ENCODE measurements around the gene FBXW10. TPM values are rescaled to one million over a fixed set of nuclear protein-coding genes. Genes with fewer than 3 reads are reported as not detected.
"Not testable (repeated sequence)": the region's sequence is repeated elsewhere in the genome, so short reads cannot be mapped to it uniquely, and the experiment has no call there.

The FBXW10 gene
- total and polyA plus RNA-seq, 2 of the 8 experiments (the other 6 are each of a cell fraction or from before 2014, with no cell fraction given) = not detected

DNA sequence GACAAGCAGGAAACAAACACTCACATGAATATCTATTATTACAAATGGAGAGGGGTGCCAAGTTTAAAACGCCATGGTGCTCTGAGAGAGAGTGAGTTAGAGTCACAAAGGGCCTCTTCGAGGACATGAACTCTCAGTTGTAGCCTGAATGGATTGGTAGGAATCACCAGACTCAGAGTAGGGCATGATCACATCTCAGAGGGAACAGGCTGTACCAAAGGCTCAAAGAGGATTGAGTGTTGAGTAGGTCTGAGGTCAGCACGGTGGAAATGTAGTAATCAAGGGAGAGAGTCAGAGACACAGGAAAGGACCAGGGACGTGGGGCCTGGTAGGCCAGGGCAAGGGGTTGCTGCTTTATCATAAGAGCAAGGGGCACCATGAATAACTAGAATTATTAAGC is 10.5 kb upstream of the FBXW10 start:
- H3K4me3 ChIP-seq (ENCODE audit: extremely low read depth in 1 of 4, insufficient read depth in 2 of 4, low read depth in 3 of 4, low read length in 4 of 4); H3K79me2 ChIP-seq (ENCODE audit: control insufficient read depth in 1 of 2, insufficient read depth in 2 of 2, low read length in 2 of 2); H2BK20ac ChIP-seq (ENCODE audit: low read length); H2BK12ac ChIP-seq (ENCODE audit: low read depth, low read length); POLR2A ChIA-PET (ENCODE audit: partially characterized antibody); H3K18ac ChIP-seq (ENCODE audit: extremely low read depth, low read length); H3K14ac ChIP-seq (ENCODE audit: insufficient read length); H3K27me3 ChIP-seq (replicated peaks in 1 of 4; ENCODE audit: control insufficient read depth in 3 of 4, extremely low read depth in 1 of 4, insufficient read depth in 3 of 4, low read length in 3 of 4); H3K4ac ChIP-seq (replicated peaks; ENCODE audit: insufficient read length, low read depth, low read length); H4K20me1 ChIP-seq (replicated peaks in 1 of 2; ENCODE audit: control insufficient read depth in 1 of 2, insufficient read depth in 2 of 2, low read length in 2 of 2); H3K4me2 ChIP-seq (ENCODE audit: insufficient read depth in 1 of 2, low read depth in 2 of 2, low read length in 2 of 2); H2AFZ ChIP-seq (ENCODE audit: low read length); H3K23ac ChIP-seq (ENCODE audit: insufficient read length); H4K8ac ChIP-seq (ENCODE audit: extremely low read depth, insufficient read depth, low read length); FAIRE-seq; H3K9ac ChIP-seq (replicated peaks in 1 of 4; ENCODE audit: extremely low read depth in 1 of 4, low read depth in 3 of 4, low read length in 3 of 4); H3K79me1 ChIP-seq (ENCODE audit: low read depth, low read length); H3K56ac ChIP-seq (replicated peaks; ENCODE audit: insufficient read length, low read depth, low read length); H3K9me3 ChIP-seq (ENCODE audit: insufficient read depth in 2 of 2, low read depth in 1 of 2, low read length in 1 of 2); H2AK5ac ChIP-seq (ENCODE audit: low read depth, low read length); DNase-seq (ENCODE audit: low read depth in 1 of 2, low spot score in 2 of 2); H3K27ac ChIP-seq (ENCODE audit: low read depth, low read length); H2BK120ac ChIP-seq (replicated peaks; ENCODE audit: low read depth, low read length); H2BK15ac ChIP-seq (ENCODE audit: low read length); H3K23me2 ChIP-seq (ENCODE audit: low read depth, low read length); CTCF ChIA-PET (ENCODE audit: partially characterized antibody); H3K4me1 ChIP-seq (replicated peaks in 1 of 4; ENCODE audit: control insufficient read depth in 3 of 4, insufficient read depth in 4 of 4, low read length in 3 of 4); H2BK5ac ChIP-seq (ENCODE audit: low read depth, low read length); H3K36me3 ChIP-seq (ENCODE audit: control insufficient read depth in 2 of 4, insufficient read depth in 4 of 4, low read length in 3 of 4); H4K91ac ChIP-seq (replicated peaks; ENCODE audit: insufficient read length, low read length); H4K5ac ChIP-seq (ENCODE audit: insufficient read length, low read depth, low read length): not testable (repeated sequence)
- WGBS, 2 experiments (ENCODE audit: extremely low coverage in 1 of 2, insufficient coverage in 1 of 2, insufficient read length in 1 of 2, insufficient replicate concordance in 2 of 2, low coverage in 1 of 2, low lambda C conversion rate in 2 of 2, missing lambda C conversion rate in 1 of 2) = 90% methylated on average over 4 of the region's 4 CpGs; no CpG with 5 or more reads in 1 of the 2 experiments

DNA sequence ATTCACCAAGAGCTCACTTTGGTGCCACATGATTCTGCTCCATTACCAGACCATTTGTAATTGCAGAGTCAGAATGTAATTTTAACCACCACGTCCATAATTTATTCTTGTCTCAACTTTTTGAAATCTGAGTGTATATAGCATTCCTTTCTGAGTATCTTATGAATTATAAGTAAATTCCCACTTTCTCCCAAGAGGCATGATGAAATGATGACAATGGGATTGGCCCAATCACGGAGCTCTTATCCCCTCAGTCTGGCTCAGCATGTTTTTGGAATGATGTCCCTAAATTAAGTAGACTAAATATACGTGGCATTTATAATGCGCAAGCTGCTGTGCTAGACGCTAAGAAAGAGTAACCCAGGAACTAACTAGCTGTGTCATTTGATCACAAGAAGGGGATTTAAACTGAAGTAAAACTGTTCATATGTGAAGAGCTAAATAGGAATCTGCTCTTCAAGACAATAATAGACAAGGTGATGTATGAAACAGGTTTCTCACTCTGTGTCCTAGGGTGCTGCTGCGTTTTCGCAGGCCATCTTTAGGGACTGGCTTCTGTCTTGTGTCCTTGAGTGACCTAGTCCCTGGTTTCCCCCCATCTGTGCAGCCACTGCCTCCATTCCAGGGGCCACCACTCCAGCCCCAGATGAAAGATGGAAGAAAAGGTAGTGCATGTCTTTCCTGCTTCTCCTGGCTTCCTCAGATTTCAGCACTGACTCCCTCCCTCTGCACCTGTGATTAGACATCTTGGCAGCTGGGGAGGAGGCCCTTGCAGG is 4.0 kb upstream of the FBXW10 start:
- 91% methylated on average over 7 of the region's 7 CpGs; no CpG with 5 or more reads in 1 of the 2 experiments for WGBS, 2 experiments (ENCODE audit: extremely low coverage in 1 of 2, insufficient coverage in 1 of 2, insufficient read length in 1 of 2, insufficient replicate concordance in 2 of 2, low coverage in 1 of 2, low lambda C conversion rate in 2 of 2, missing lambda C conversion rate in 1 of 2)

More for the DNA sequence above, 4.0 kb upstream of the FBXW10 start:
- CTCF ChIA-PET (ENCODE audit: partially characterized antibody); H3K4ac ChIP-seq (replicated peaks; ENCODE audit: insufficient read length, low read depth, low read length); POLR2A ChIA-PET (ENCODE audit: partially characterized antibody); H2BK12ac ChIP-seq (ENCODE audit: low read depth, low read length); H2BK15ac ChIP-seq (ENCODE audit: low read length); FAIRE-seq; H3K79me2 ChIP-seq (ENCODE audit: control insufficient read depth in 1 of 2, insufficient read depth in 2 of 2, low read length in 2 of 2); H4K91ac ChIP-seq (replicated peaks; ENCODE audit: insufficient read length, low read length); H4K5ac ChIP-seq (ENCODE audit: insufficient read length, low read depth, low read length); H3K23me2 ChIP-seq (ENCODE audit: low read depth, low read length); H3K23ac ChIP-seq (ENCODE audit: insufficient read length); H3K27me3 ChIP-seq (replicated peaks in 1 of 4; ENCODE audit: control insufficient read depth in 3 of 4, extremely low read depth in 1 of 4, insufficient read depth in 3 of 4, low read length in 3 of 4); H4K20me1 ChIP-seq (replicated peaks in 1 of 2; ENCODE audit: control insufficient read depth in 1 of 2, insufficient read depth in 2 of 2, low read length in 2 of 2); H3K9ac ChIP-seq (replicated peaks in 1 of 4; ENCODE audit: extremely low read depth in 1 of 4, low read depth in 3 of 4, low read length in 3 of 4); H3K4me1 ChIP-seq (replicated peaks in 1 of 4; ENCODE audit: control insufficient read depth in 3 of 4, insufficient read depth in 4 of 4, low read length in 3 of 4); H3K79me1 ChIP-seq (ENCODE audit: low read depth, low read length); H2BK120ac ChIP-seq (replicated peaks; ENCODE audit: low read depth, low read length); H2AFZ ChIP-seq (ENCODE audit: low read length); H3K14ac ChIP-seq (ENCODE audit: insufficient read length); H3K56ac ChIP-seq (replicated peaks; ENCODE audit: insufficient read length, low read depth, low read length); H3K27ac ChIP-seq (ENCODE audit: low read depth, low read length); H3K18ac ChIP-seq (ENCODE audit: extremely low read depth, low read length); DNase-seq (ENCODE audit: low read depth in 1 of 2, low spot score in 2 of 2); H3K9me3 ChIP-seq (ENCODE audit: insufficient read depth in 2 of 2, low read depth in 1 of 2, low read length in 1 of 2); H4K8ac ChIP-seq (ENCODE audit: extremely low read depth, insufficient read depth, low read length); H3K4me3 ChIP-seq (ENCODE audit: extremely low read depth in 1 of 4, insufficient read depth in 2 of 4, low read depth in 3 of 4, low read length in 4 of 4); H3K36me3 ChIP-seq (ENCODE audit: control insufficient read depth in 2 of 4, insufficient read depth in 4 of 4, low read length in 3 of 4); H2BK20ac ChIP-seq (ENCODE audit: low read length); H2AK5ac ChIP-seq (ENCODE audit: low read depth, low read length); H2BK5ac ChIP-seq (ENCODE audit: low read depth, low read length); H3K4me2 ChIP-seq (ENCODE audit: insufficient read depth in 1 of 2, low read depth in 2 of 2, low read length in 2 of 2): not testable (repeated sequence)
